Measurements from ENCODE around the gene PRR19. TPM values are rescaled to one million over a fixed set of nuclear protein-coding genes. Genes with fewer than 3 reads are reported as not detected.

Gene PRR19
- total and polyA plus RNA-seq, 10 of the 15 experiments (the other 5 are each of a cell fraction or from before 2014, with no cell fraction given), result 0.09 to 1.7 (median 0.73) TPM; not detected in 1

GRCh38 chr19:42252365-42253244, 49.3 kb upstream of the PRR19 start (continued):
- TF ChIP-seq PRDM15 (CRISPR knock-in tag; IDR thresholded peaks at IDR 0.05), result no peak
- no peak for TF ChIP-seq ZBED1 (IDR thresholded peaks at IDR 0.05; ENCODE audit: borderline replicate concordance)
- TF ChIP-seq HDGF (IDR thresholded peaks at IDR 0.05), result peak; percentile 37; the same call in 1 of the 2 replicates
- no peak for TF ChIP-seq CHD1 (IDR thresholded peaks at IDR 0.05; ENCODE audit: low read depth, low read length)
- TF ChIP-seq FOS (IDR thresholded peaks at IDR 0.05; ENCODE audit: borderline replicate concordance, extremely low read depth, insufficient read length), result no peak
- TF ChIP-seq MYB (IDR thresholded peaks at IDR 0.05; ENCODE audit: borderline replicate concordance, low read depth, low read length), result no peak
- no peak for TF ChIP-seq TAF1 (IDR thresholded peaks at IDR 0.05; ENCODE audit: borderline replicate concordance, low read depth, low read length)
- TF ChIP-seq EED (IDR thresholded peaks at IDR 0.05; ENCODE audit: low read depth), result peak; percentile 5; the same call in 1 of the 2 replicates
- no peak for TF ChIP-seq CTCF (IDR thresholded peaks at IDR 0.05 in 2 of 3, conservative IDR thresholded peaks at IDR 0.05 in 1 of 3; ENCODE audit: control insufficient read depth in 2 of 3, extremely low read depth in 1 of 3, insufficient read depth in 1 of 3, low read depth in 3 of 3, low read length in 3 of 3)
- TF ChIP-seq ZBTB4 (CRISPR knock-in tag; IDR thresholded peaks at IDR 0.05), result no peak
- no peak for TF ChIP-seq NR2C2 (IDR thresholded peaks at IDR 0.05; ENCODE audit: borderline replicate concordance, control insufficient read depth, insufficient read length, low read depth)
- no peak for TF ChIP-seq FOXM1 (IDR thresholded peaks at IDR 0.05; ENCODE audit: low read depth, low read length)
- peak; percentile 28; the same call in 1 of the 2 replicates for TF ChIP-seq MXI1 (IDR thresholded peaks at IDR 0.05; ENCODE audit: low read depth, low read length)
- no peak for TF ChIP-seq IRF5 (IDR thresholded peaks at IDR 0.05; ENCODE audit: borderline replicate concordance)
- TF ChIP-seq SIX5 (IDR thresholded peaks at IDR 0.05; ENCODE audit: low read depth, low read length, severe bottlenecking), result no peak
- TF ChIP-seq CBX5 (IDR thresholded peaks at IDR 0.05; ENCODE audit: low read depth), result no peak
- peak; percentile 60 for TF ChIP-seq POLR2A (IDR thresholded peaks at IDR 0.05; ENCODE audit: low read depth, low read length)
- TF ChIP-seq IKZF1 (conservative IDR thresholded peaks at IDR 0.05), result no peak

All from GM12878 (cell line).